Right lobe of liver (tissue), 6 donors: ENCODE data around the gene SPINK1. TPM values are rescaled to one million over a fixed set of nuclear protein-coding genes. Genes with fewer than 3 reads are reported as not detected.

Experiments used
- ATAC-seq, 4 donors: fragments of 200-7000 bp; cut with Tn5 transposase; one replicate each; pipeline ENCODE4 v1.9.1; 2020; ENCODE audit warnings: mild to moderate bottlenecking in 4 of 4, moderate library complexity in 4 of 4
- DNase-seq, 3 donors: peaks; one replicate each; pipeline ENCODE4 v3.0.0-alpha.2; 2020
- H3K27ac ChIP-seq, 3 donors: fragments of 200-600 bp; one replicate each; pipeline ENCODE4 v1.8.0; 2022
- H3K27me3 ChIP-seq, 2 donors: fragments of 200-600 bp; one replicate each; pipeline ENCODE4 v1.8.0; 2022
- H3K36me3 ChIP-seq, 4 donors: fragments of 200-600 bp; sonication (generic) in 1 of 4; one replicate each; pipeline versions ENCODE4 v1.5.1 to v1.8.0; 2017 to 2022; ENCODE audit warnings: control low read depth in 1 of 4
- H3K4me1 ChIP-seq, 4 donors: fragments of 200-600 bp; sonication (generic) in 1 of 4; one replicate each; pipeline versions ENCODE4 v1.5.1 to v1.8.0; 2017 to 2022; ENCODE audit warnings: control low read depth in 1 of 4
- H3K4me3 ChIP-seq, 3 donors: fragments of 200-600 bp; one replicate each; pipeline ENCODE4 v1.8.0; 2022
- H3K9me3 ChIP-seq, 4 donors: fragments of 200-600 bp; sonication (generic) in 1 of 4; one replicate each; pipeline versions ENCODE4 v1.5.1 to v1.8.0; 2017 to 2022; ENCODE audit warnings: control low read depth in 1 of 4
- CTCF ChIP-seq, 4 donors: fragments of 200-600 bp in 3 of 4; fragments of 450-650 bp in 1 of 4; IDR thresholded peaks; one replicate each; pipeline versions ENCODE4 v1.5.1 to v1.8.0; 2016 to 2022; ENCODE audit warnings: antibody characterized with exemption in 4 of 4, mild to moderate bottlenecking in 2 of 4
- POLR2A ChIP-seq: fragments of 450-650 bp; IDR thresholded peaks from one replicate; pipeline ENCODE4 v1.6.1; 2017; ENCODE audit warnings: antibody characterized with exemption, mild to moderate bottlenecking
- WGBS: methylation state at CpG from one replicate; pipeline ENCODE4 v1.1.6; 2018; ENCODE audit warnings: low coverage, low lambda C conversion rate; ENCODE audit not compliant: insufficient coverage; ENCODE audit errors: missing lambda C conversion rate; 5-methylcytosine and 5-hydroxymethylcytosine counted together
- intact Hi-C, 2 donors: fragments of 100-400 bp; cut with DNase I; formaldehyde crosslinking; loops; one replicate each; pipeline versions ENCODE4 v1.11.2 to v1.14.1; 2022
- total RNA-seq, 6 experiments: library from RNA; depleted of rRNA in 2 of 6; stranded (reverse); fragments of >200 nt in 2 of 6; fragmentation: NEBNext Ultra II Directional in 3 of 6; extraction: Animal tissue kit (Norgen Biotek cat#: 25700) in 3 of 6; gene quantifications; one replicate each; pipeline versions ENCODE4 v1.1.0 to v1.2.4, GENCODE V29; 2016 to 2023
- donor health status: DM: no; HTN: yes; CAD: no.
- donor health status: DM: no; HTN: no; CAD: no.
- donor health status: DM: no; HTN: no; CAD: no.
- donor health status: DM: no; HTN: yes; CAD: no.
- donor health status: DM: no; HTN: yes; CAD: no.

Gene SPINK1
- total RNA-seq, 6 experiments from 2014 or later: 11.9 to 823 (median 161) TPM

DNA sequence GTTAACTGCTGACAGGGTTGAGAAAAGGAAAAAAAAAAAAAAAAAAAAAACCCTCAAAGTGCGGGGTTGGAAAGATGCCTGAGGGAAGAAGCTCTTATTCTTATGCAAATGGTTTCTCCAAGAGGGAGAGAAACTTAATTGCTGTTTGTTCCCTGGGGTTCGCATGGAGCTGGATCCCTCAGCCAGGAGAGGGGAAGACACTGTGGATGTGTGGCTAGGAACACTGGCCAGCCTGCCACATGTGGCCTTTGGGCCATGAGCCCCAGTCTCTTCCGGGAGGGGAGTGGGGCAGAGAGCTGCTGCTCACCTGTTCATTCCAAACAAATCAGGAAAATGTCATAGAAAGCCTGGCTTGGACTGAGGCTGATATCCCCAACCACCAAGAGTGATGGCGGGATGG lies 37.6 kb upstream of the SPINK1 start:
- TF ChIP-seq POLR2A: no peak
- TF ChIP-seq CTCF (IDR thresholded peaks at IDR 0.05): no peak
- intact Hi-C loops: no loop called here
- ATAC-seq: no peak

GRCh38 chr5:147863454-147864158 lies 32.1 kb upstream of the SPINK1 start:
- Histone ChIP-seq H3K4me1 (peaks cover 0 to 5% (median 0%) of the 10 kb centered on the region in 4 donors), H3K9me3 (no peaks in the 10 kb centered on the region), H3K4me3 (no peak overlapping the region), H3K27ac (no peak overlapping the region), H3K36me3 (no peaks in the 10 kb centered on the region), H3K27me3 (no peaks in the 10 kb centered on the region)
- no peak for TF ChIP-seq POLR2A
- TF ChIP-seq CTCF (IDR thresholded peaks at IDR 0.05): no peak
- WGBS: 72% methylated on average over 3 of the region's 3 CpGs
- intact Hi-C loops: no loop called here
- ATAC-seq (no peak), DNase-seq (no peak)

More for the DNA sequence above, 37.6 kb upstream of the SPINK1 start:
- Histone ChIP-seq H3K4me3 (no peak overlapping the region), H3K4me1 (no peaks in the 10 kb centered on the region), H3K27me3 (no peaks in the 10 kb centered on the region), H3K36me3 (no peaks in the 10 kb centered on the region), H3K27ac (no peak overlapping the region), H3K9me3 (no peaks in the 10 kb centered on the region)
- DNase-seq: no peak
- WGBS: 52% methylated on average over 4 of the region's 4 CpGs

- no peaks in the 10 kb centered on the region for H3K27me3 ChIP-seq
- intact Hi-C loops: no loop called here
- WGBS: 17% methylated on average over 1 of the region's 1 CpG
- TF ChIP-seq POLR2A (no peak), CTCF (IDR thresholded peaks at IDR 0.05) (no peak)
- H3K36me3 ChIP-seq: no peaks in the 10 kb centered on the region
- H3K27ac ChIP-seq: no peak overlapping the region
- H3K4me3 ChIP-seq: no peak overlapping the region
- H3K9me3 ChIP-seq: no peaks in the 10 kb centered on the region
- ATAC-seq (peak; percentile 91 to 95 (median 92)), DNase-seq (no peak)
- H3K4me1 ChIP-seq: peaks cover 0 to 5% (median 0%) of the 10 kb centered on the region in 4 donors
These were observed 29.2 kb upstream of the SPINK1 start for GRCh38 chr5:147860641-147861025.

DNA sequence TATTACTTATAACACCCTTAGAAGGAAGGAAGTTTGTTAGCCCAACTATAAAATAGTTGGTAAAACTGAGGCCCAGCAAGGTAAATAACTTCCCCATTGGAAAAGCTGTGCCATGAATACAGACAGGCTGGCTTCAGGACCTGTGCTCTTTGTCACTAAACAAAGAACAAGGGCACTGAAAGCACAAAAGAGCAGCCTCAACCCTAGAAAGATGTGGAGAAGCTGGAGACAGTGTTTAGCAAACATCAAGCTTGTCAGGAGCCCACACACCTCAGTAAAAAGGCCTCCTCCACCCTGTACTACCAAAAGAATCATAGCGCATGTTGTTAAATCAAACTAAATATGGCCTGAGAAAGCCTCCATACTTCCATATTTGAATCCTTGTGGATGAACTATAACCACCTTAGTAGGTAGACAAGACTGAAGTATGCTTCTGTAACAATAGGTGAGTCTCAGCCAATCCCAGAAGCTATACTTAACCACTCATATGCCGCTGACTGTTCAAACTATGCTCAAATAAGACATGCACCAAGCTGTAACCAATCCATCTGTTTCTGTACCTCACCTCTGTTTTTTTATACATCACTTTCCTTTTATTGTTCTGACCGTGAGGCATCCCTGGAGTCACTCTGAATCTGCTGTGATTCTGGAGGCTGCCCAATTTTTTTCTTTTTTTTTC lies 28.6 kb upstream of the SPINK1 start:
- Histone ChIP-seq H3K36me3 (no peaks in the 10 kb centered on the region), H3K27ac (no peak overlapping the region), H3K27me3 (no peaks in the 10 kb centered on the region), H3K9me3 (no peaks in the 10 kb centered on the region), H3K4me1 (peaks cover 0 to 5% (median 0%) of the 10 kb centered on the region in 4 donors), H3K4me3 (no peak overlapping the region)
- no peak for TF ChIP-seq POLR2A
- TF ChIP-seq CTCF (IDR thresholded peaks at IDR 0.05): no peak
- intact Hi-C loops: no loop called here
- 83% methylated on average over 2 of the region's 3 CpGs for WGBS
- ATAC-seq (peak in 1 of 4 donors; percentile 9), DNase-seq (no peak)
